ENCODE data around the gene F8A1. TPM values are rescaled to one million over a fixed set of nuclear protein-coding genes. Genes with fewer than 3 reads are reported as not detected.
"Not testable (repeated sequence)": the region's sequence is repeated elsewhere in the genome, so short reads cannot be mapped to it uniquely, and the experiment has no call there.

Gene F8A1
- total RNA-seq, 1 experiment from 2014 or later: 12.4 TPM

DNA sequence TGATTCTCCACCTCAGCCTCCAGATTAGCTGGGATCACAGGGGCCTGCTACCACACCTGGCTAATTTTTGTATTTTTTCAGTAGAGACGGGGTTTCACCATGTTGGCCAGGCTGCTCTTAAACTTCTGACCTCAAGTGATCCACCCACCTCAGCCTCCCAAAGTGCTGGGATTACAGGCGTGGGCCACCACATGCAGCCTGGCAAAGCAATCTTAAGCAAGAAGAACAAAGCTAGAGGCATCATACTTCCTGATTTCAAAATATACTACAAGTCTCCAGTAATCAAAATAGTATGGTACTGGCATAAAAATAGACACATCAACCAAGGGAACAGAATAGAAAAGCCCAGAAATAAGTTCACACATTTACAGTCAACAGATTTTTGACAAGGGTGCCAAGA lies 12.8 kb upstream of the F8A1 start:
- H3K9me3 Mint-ChIP-seq (ENCODE audit: unreplicated experiment): peaks cover 15% of the 10 kb centered on the region
- intact Hi-C loops (cut with micrococcal nuclease): no loop called here
- no peak for DNase-seq (ENCODE audit: unreplicated experiment)
- H3K27ac Mint-ChIP-seq (ENCODE audit: low read depth, unreplicated experiment): no peak overlapping the region
- POLR2A ChIA-PET: no interaction called here
- H3K27me3 Mint-ChIP-seq (ENCODE audit: insufficient read depth, unreplicated experiment): peaks cover 16% of the 10 kb centered on the region
- no peaks in the 10 kb centered on the region for H3K36me3 Mint-ChIP-seq (ENCODE audit: insufficient read depth, unreplicated experiment)
- H3K4me3 Mint-ChIP-seq (ENCODE audit: unreplicated experiment): no peak overlapping the region
- TF ChIP-seq, protein P1, sequence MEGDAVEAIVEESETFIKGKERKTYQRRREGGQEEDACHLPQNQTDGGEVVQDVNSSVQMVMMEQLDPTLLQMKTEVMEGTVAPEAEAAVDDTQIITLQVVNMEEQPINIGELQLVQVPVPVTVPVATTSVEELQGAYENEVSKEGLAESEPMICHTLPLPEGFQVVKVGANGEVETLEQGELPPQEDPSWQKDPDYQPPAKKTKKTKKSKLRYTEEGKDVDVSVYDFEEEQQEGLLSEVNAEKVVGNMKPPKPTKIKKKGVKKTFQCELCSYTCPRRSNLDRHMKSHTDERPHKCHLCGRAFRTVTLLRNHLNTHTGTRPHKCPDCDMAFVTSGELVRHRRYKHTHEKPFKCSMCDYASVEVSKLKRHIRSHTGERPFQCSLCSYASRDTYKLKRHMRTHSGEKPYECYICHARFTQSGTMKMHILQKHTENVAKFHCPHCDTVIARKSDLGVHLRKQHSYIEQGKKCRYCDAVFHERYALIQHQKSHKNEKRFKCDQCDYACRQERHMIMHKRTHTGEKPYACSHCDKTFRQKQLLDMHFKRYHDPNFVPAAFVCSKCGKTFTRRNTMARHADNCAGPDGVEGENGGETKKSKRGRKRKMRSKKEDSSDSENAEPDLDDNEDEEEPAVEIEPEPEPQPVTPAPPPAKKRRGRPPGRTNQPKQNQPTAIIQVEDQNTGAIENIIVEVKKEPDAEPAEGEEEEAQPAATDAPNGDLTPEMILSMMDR (IDR thresholded peaks at IDR 0.05; ENCODE audit: unreplicated experiment): no peak
- BruUV-seq (replicated peaks): no TSS peak
- no peaks in the 10 kb centered on the region for H3K4me1 Mint-ChIP-seq (ENCODE audit: insufficient read depth, unreplicated experiment)
- CTCF ChIA-PET: no interaction called here

- H3K36me3 Mint-ChIP-seq (ENCODE audit: insufficient read depth, unreplicated experiment); CTCF ChIA-PET; DNase-seq (ENCODE audit: unreplicated experiment); BruUV-seq (replicated peaks); H3K4me3 Mint-ChIP-seq (ENCODE audit: unreplicated experiment); H3K9me3 Mint-ChIP-seq (ENCODE audit: unreplicated experiment); H3K4me1 Mint-ChIP-seq (ENCODE audit: insufficient read depth, unreplicated experiment); H3K27ac Mint-ChIP-seq (ENCODE audit: low read depth, unreplicated experiment); intact Hi-C loops (cut with micrococcal nuclease); POLR2A ChIA-PET; H3K27me3 Mint-ChIP-seq (ENCODE audit: insufficient read depth, unreplicated experiment): not testable (repeated sequence)
Measured at GRCh38 chrX:154884069-154884468, 2.1 kb upstream of the F8A1 start.

GRCh38 chrX:154885057-154885456 lies 1.1 kb upstream of the F8A1 start:
- H3K36me3 Mint-ChIP-seq (ENCODE audit: insufficient read depth, unreplicated experiment); H3K27me3 Mint-ChIP-seq (ENCODE audit: insufficient read depth, unreplicated experiment); BruUV-seq (replicated peaks); CTCF ChIA-PET; POLR2A ChIA-PET; DNase-seq (ENCODE audit: unreplicated experiment); intact Hi-C loops (cut with micrococcal nuclease); H3K9me3 Mint-ChIP-seq (ENCODE audit: unreplicated experiment); H3K27ac Mint-ChIP-seq (ENCODE audit: low read depth, unreplicated experiment); H3K4me1 Mint-ChIP-seq (ENCODE audit: insufficient read depth, unreplicated experiment); H3K4me3 Mint-ChIP-seq (ENCODE audit: unreplicated experiment): not testable (repeated sequence)

DNA sequence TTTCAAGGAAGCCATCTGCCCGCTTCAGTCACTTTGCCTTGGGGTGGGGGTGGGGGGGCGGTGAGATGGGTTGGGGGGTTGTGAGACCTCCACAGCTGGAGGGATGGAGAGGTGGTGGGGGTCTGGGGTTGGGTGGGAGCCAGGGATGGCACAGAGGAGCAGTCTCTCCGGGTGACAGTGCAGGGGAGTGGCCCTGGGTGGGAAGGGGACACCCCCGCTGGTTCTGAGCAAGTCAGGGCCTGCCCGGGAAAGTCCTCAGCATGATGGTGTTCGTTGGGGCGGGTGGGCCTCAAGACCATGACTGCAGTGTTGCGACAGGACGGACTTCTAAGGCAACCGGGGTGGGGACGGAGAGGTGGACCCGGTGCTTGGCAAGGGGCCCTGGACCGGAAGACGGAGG lies 606 bp upstream of the F8A1 start:
- CTCF ChIA-PET; H3K27ac Mint-ChIP-seq (ENCODE audit: low read depth, unreplicated experiment); H3K9me3 Mint-ChIP-seq (ENCODE audit: unreplicated experiment); H3K4me1 Mint-ChIP-seq (ENCODE audit: insufficient read depth, unreplicated experiment); BruUV-seq (replicated peaks); intact Hi-C loops (cut with micrococcal nuclease); H3K27me3 Mint-ChIP-seq (ENCODE audit: insufficient read depth, unreplicated experiment); DNase-seq (ENCODE audit: unreplicated experiment); H3K4me3 Mint-ChIP-seq (ENCODE audit: unreplicated experiment); POLR2A ChIA-PET; H3K36me3 Mint-ChIP-seq (ENCODE audit: insufficient read depth, unreplicated experiment): not testable (repeated sequence)

- DNase-seq (ENCODE audit: unreplicated experiment); H3K9me3 Mint-ChIP-seq (ENCODE audit: unreplicated experiment); H3K36me3 Mint-ChIP-seq (ENCODE audit: insufficient read depth, unreplicated experiment); intact Hi-C loops (cut with micrococcal nuclease); BruUV-seq (replicated peaks); H3K4me3 Mint-ChIP-seq (ENCODE audit: unreplicated experiment); CTCF ChIA-PET; POLR2A ChIA-PET; H3K4me1 Mint-ChIP-seq (ENCODE audit: insufficient read depth, unreplicated experiment); H3K27me3 Mint-ChIP-seq (ENCODE audit: insufficient read depth, unreplicated experiment); H3K27ac Mint-ChIP-seq (ENCODE audit: low read depth, unreplicated experiment): not testable (repeated sequence)
Measured at GRCh38 chrX:154886789-154887221, 650 bp downstream of the F8A1 start.

DNA sequence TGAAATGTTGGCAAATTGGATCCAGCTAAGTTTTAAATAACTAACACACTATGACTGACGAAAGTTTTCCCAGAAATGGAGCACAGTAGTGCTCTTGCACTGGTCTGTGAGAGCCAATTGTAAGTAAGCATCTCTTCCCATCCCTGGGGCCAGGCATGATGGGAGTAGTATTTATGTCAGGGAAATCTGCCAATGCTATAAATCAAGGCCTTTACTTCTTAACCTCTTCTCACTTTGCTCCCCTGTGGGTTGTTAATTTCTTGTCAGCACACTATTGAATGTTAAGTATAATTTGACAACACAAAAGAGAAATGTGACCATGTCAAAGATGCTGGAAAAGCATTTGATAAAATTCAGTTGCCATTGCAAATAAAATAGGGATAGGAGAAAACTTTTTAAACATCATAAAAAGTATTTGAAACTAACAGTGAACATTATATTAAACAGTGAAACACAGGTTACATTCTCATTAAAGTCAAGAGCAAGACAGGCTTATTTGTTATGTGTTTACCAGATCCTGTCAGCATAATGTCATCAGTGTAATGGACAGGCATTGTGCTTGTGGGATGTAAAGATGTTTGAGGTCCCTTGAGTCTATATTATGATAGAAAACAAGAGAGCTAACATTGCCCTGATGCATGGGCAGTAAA lies 5.0 kb downstream of the F8A1 start:
- BruUV-seq (replicated peaks): no TSS peak
- TF ChIP-seq, protein P1 (IDR thresholded peaks at IDR 0.05; ENCODE audit: unreplicated experiment): no peak
- ChIA-PET CTCF (no interaction called here), POLR2A (no interaction called here)
- Mint-ChIP-seq H3K27ac (ENCODE audit: low read depth, unreplicated experiment) (no peak overlapping the region), H3K27me3 (ENCODE audit: insufficient read depth, unreplicated experiment) (peaks cover 35% of the 10 kb centered on the region), H3K4me3 (ENCODE audit: unreplicated experiment) (no peak overlapping the region), H3K4me1 (ENCODE audit: insufficient read depth, unreplicated experiment) (no peaks in the 10 kb centered on the region), H3K36me3 (ENCODE audit: insufficient read depth, unreplicated experiment) (no peaks in the 10 kb centered on the region), H3K9me3 (ENCODE audit: unreplicated experiment) (no peaks in the 10 kb centered on the region)
- DNase-seq (ENCODE audit: unreplicated experiment): no peak
- intact Hi-C loops (cut with micrococcal nuclease): no loop called here

All from MCF 10A (cell line).